ENCODE results near the gene ZCWPW1. TPM values are rescaled to one million over a fixed set of nuclear protein-coding genes. Genes with fewer than 3 reads are reported as not detected.

Gene ZCWPW1
- total RNA-seq, 2 experiments from 2014 or later: 4.1 to 10.8 TPM

DNA sequence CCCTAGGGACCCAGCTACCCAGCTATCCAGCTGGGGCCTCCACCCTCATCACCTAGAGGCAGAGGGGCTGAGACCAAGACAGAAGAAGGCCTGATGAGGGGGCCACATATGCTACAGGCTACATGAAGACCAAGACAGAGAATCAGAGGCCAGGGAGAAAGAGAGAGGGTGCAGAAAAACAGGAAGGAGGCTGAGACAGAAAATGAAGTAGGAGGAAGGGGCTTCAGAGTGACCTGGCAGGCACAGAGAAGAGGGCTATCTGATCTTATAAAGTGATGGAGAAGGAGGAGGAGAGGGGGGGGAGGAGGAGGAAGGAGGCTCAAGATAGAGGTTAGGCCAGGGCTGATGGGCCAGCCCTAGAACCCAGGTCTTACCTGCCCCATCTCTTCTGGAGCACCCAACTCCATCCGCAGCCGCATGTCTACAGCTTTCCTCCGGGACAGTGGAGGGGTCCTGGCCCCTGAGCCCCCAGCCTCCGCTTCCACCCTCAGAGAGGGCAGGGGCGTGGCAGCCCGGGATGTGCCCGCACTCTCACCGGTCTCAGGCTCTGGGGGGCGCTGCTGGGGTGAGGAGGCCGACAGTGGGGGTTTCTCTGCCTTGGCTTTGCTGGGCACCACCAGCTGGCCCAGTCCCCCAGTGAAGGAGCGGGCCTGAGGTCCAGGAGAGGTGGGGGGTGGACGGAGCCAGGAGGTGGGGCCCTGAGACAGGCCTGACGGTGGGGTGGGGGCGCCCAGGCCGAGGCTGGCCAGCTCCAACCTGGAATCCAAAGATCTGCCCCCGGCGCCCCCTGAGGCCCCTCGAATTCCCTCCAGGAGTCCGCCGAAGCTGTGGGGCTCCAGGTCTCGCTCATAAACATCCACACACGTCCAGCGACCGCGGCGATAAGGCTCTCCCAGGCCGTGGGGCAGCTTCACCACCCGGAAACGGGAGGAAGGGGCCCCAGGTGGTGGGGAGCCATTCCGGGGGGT, 48.7 kb upstream of the ZCWPW1 start:
- H3K79me2 ChIP-seq (ENCODE audit: insufficient read depth, low read depth, low read length): peaks cover 36% of the 10 kb centered on the region
- intact Hi-C loops (cut with micrococcal nuclease; ENCODE audit: unreplicated experiment): loop anchor here (1.0 to 10.0 kb wide), 3 partner anchors 46 to 215 kb away; partner anchors contain the start of genes GIGYF1 and GNB2
- CTCF ChIA-PET (ENCODE audit: unreplicated experiment): interaction anchor here (0.5 to 0.6 kb wide), 2 partner anchors 40 to 262 kb away, joined by 3 to 11 read pairs; no protein-coding TSS in a partner anchor

DNA sequence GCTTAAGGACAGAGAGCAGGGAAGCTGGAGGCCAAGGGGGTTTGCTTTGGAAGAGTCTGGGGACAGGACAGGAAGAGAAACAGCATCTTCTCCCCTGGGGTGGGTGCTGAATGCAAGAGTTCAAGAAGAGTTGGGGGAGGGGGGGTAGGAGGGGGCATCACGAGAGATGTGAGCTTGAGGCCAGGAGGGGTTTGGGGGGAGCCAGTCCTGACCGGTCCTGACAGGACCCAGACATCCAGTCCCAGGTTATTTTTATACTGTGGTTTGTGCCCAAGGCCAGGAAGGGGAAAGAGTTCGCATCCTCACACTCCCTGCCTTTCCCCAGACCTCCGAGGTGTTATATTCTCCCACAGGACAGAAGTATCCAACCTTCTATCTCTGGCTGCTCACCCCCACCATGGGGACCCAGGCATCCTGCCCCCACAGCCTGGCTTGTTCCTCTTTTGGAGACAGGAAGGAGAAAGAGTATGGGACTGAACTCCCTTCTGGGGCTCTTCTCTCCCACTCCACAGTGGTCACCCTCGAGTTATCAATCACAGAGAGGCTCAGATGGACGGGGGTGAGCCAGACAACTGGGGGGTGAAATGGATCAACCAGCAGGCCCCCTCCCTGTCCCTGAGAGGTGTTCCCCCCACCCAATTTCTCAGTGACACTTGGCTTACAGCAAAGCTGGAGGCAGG, 47.7 kb upstream of the ZCWPW1 start:
- BruUV-seq (replicated peaks): no TSS peak
- H4K20me1 ChIP-seq (ENCODE audit: insufficient read depth, low read length): peaks cover 6% of the 10 kb centered on the region; the same call in 1 of the 2 replicates
- peak overlapping the region; percentile 99 for H3K4me2 ChIP-seq (ENCODE audit: low read length)
- H3K36me3 ChIP-seq (ENCODE audit: insufficient read depth, low read length): peaks cover 52% of the 10 kb centered on the region
- H3K27ac ChIP-seq (ENCODE audit: low read depth, low read length, poor library complexity, severe bottlenecking): peak overlapping the region; percentile 75
- no peaks in the 10 kb centered on the region for H3K9me2 ChIP-seq (ENCODE audit: insufficient read depth, low read length)
- ChIA-PET CTCF (ENCODE audit: unreplicated experiment) (no interaction called here), POLR2A (interaction anchor here (0.6 to 1.0 kb wide), 3 partner anchors 73 to 185 kb away, joined by 3 to 4 read pairs (median 4); no protein-coding TSS in a partner anchor)
- TF ChIP-seq, protein P1, sequence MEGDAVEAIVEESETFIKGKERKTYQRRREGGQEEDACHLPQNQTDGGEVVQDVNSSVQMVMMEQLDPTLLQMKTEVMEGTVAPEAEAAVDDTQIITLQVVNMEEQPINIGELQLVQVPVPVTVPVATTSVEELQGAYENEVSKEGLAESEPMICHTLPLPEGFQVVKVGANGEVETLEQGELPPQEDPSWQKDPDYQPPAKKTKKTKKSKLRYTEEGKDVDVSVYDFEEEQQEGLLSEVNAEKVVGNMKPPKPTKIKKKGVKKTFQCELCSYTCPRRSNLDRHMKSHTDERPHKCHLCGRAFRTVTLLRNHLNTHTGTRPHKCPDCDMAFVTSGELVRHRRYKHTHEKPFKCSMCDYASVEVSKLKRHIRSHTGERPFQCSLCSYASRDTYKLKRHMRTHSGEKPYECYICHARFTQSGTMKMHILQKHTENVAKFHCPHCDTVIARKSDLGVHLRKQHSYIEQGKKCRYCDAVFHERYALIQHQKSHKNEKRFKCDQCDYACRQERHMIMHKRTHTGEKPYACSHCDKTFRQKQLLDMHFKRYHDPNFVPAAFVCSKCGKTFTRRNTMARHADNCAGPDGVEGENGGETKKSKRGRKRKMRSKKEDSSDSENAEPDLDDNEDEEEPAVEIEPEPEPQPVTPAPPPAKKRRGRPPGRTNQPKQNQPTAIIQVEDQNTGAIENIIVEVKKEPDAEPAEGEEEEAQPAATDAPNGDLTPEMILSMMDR (conservative IDR thresholded peaks at IDR 0.05; ENCODE audit: low read length): no peak
- TF ChIP-seq EZH2phosphoT487 (IDR thresholded peaks at IDR 0.05; ENCODE audit: borderline replicate concordance, low read depth, low read length): no peak
- DNase-seq (ENCODE audit: low spot score): peak; percentile 32
- H3K4me3 ChIP-seq (ENCODE audit: low read depth, low read length, poor library complexity, severe bottlenecking): peak overlapping the region; percentile 86
- H3K9me3 ChIP-seq (ENCODE audit: low read length): no peaks in the 10 kb centered on the region
- intact Hi-C loops (cut with micrococcal nuclease; ENCODE audit: unreplicated experiment): loop anchor here (5.0 to 10.0 kb wide), 2 partner anchors 199 to 216 kb away; partner anchors contain the start of genes GIGYF1 and GNB2
- no peak overlapping the region for H2AFZ ChIP-seq (ENCODE audit: low read length)
- H3K79me2 ChIP-seq (ENCODE audit: insufficient read depth, low read depth, low read length): peaks cover 36% of the 10 kb centered on the region
- peaks cover 39% of the 10 kb centered on the region for H3K4me1 ChIP-seq (ENCODE audit: insufficient read depth, low read length, poor library complexity, severe bottlenecking)

More for the DNA sequence above, 48.7 kb upstream of the ZCWPW1 start:
- Histone ChIP-seq H3K27ac (ENCODE audit: low read depth, low read length, poor library complexity, severe bottlenecking) (peak overlapping the region; percentile 75), H3K4me1 (ENCODE audit: insufficient read depth, low read length, poor library complexity, severe bottlenecking) (peaks cover 39% of the 10 kb centered on the region), H4K20me1 (ENCODE audit: insufficient read depth, low read length) (peaks cover 6% of the 10 kb centered on the region; the same call in 1 of the 2 replicates), H2AFZ (ENCODE audit: low read length) (no peak overlapping the region), H3K9me3 (ENCODE audit: low read length) (no peaks in the 10 kb centered on the region), H3K4me2 (ENCODE audit: low read length) (peak overlapping the region; percentile 99), H3K36me3 (ENCODE audit: insufficient read depth, low read length) (peaks cover 47% of the 10 kb centered on the region), H3K4me3 (ENCODE audit: low read depth, low read length, poor library complexity, severe bottlenecking) (peak overlapping the region; percentile 86), H3K9me2 (ENCODE audit: insufficient read depth, low read length) (no peaks in the 10 kb centered on the region)
- peak; percentile 61 for DNase-seq (ENCODE audit: low spot score)
- POLR2A ChIA-PET: interaction anchor here (0.5 kb wide), 1 partner anchor 37 kb away, joined by 3 read pairs; no protein-coding TSS in a partner anchor
- TF ChIP-seq, protein P1 (conservative IDR thresholded peaks at IDR 0.05; ENCODE audit: low read length): peak; percentile 78
- TF ChIP-seq EZH2phosphoT487 (IDR thresholded peaks at IDR 0.05; ENCODE audit: borderline replicate concordance, low read depth, low read length): no peak
- no TSS peak for BruUV-seq (replicated peaks)
